Measurements from ENCODE around the gene GALNT11. TPM values are rescaled to one million over a fixed set of nuclear protein-coding genes. Genes with fewer than 3 reads are reported as not detected.

The GALNT11 gene
- total RNA-seq, 1 experiment from 2014 or later = 24.1 TPM

DNA sequence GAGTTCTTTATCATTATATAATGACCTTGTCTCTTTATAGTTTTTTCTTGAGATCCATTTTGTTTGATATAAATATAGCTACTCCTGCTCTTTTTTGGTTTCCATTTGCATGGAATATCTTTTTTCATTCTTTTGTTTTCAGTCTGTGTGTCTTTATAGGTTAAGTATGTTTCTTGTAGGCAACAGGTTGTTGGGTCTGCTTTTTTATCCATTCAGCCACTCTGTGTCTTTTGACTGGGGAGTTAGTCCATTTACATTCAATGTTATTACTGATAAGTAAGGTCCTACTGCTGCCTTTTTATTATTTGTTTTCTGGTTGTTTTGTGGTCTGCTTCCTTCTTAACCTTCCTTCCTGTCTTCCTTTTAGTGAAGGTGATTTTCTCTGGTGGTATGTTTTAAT, 21.1 kb downstream of the GALNT11 start:
- Mint-ChIP-seq H3K27ac (no peak overlapping the region), H3K27me3 (ENCODE audit: low read depth) (no peaks in the 10 kb centered on the region), H3K9me3 (peaks cover 40 to 47% of the 10 kb centered on the region in 2 experiments), H3K36me3 (ENCODE audit: insufficient read depth in 1 of 3, low read depth in 3 of 3) (peaks cover 41 to 55% (median 43%) of the 10 kb centered on the region in 3 experiments), H3K4me1 (peaks cover 24 to 28% of the 10 kb centered on the region in 2 experiments), H3K4me3 (no peak overlapping the region)
- Histone ChIP-seq H2BK15ac (ENCODE audit: low read depth, low read length) (no peak overlapping the region), H3K23ac (ENCODE audit: insufficient read length, low read depth, low read length) (no peak overlapping the region), H2BK120ac (ENCODE audit: low read depth, low read length, poor library complexity, severe bottlenecking) (no peak overlapping the region), H3K79me1 (ENCODE audit: insufficient read depth, low read depth, low read length, poor library complexity, severe bottlenecking) (no peaks in the 10 kb centered on the region), H3K27ac (ENCODE audit: insufficient read length, low read depth, low read length) (no peak overlapping the region), H4K20me1 (ENCODE audit: control insufficient read depth, insufficient read depth, insufficient read length) (no peaks in the 10 kb centered on the region), H3K4me1 (ENCODE audit: insufficient read depth, low read length) (peaks cover 6% of the 10 kb centered on the region; the same call in 1 of the 2 replicates), H3T11ph (ENCODE audit: low read length) (no peak overlapping the region), H3K4me2 (ENCODE audit: insufficient read depth, insufficient read length, low read length) (no peak overlapping the region), H4K5ac (ENCODE audit: insufficient read length, low read depth, low read length) (no peak overlapping the region), H2AFZ (ENCODE audit: low read length) (no peak overlapping the region), H3K79me2 (ENCODE audit: insufficient read depth, low read length) (peaks cover 2% of the 10 kb centered on the region; the same call in 1 of the 2 replicates), H2BK20ac (ENCODE audit: low read depth, low read length, poor library complexity, severe bottlenecking) (no peak overlapping the region), H3K56ac (ENCODE audit: insufficient read length, low read depth, low read length) (no peak overlapping the region), H3K9ac (ENCODE audit: extremely low read depth, insufficient read length, low read length) (no peak overlapping the region), H2BK5ac (ENCODE audit: insufficient read length, low read length) (no peak overlapping the region), H4K91ac (ENCODE audit: insufficient read length, low read depth, low read length) (no peak overlapping the region), H2BK12ac (ENCODE audit: insufficient read length, low read depth, low read length) (no peak overlapping the region), H3K23me2 (ENCODE audit: insufficient read length, low read depth, low read length, poor library complexity, severe bottlenecking) (no peaks in the 10 kb centered on the region), H4K8ac (replicated peaks; ENCODE audit: insufficient read length, low read depth, low read length) (no peak overlapping the region), H3K4ac (ENCODE audit: low read depth, low read length) (no peak overlapping the region), H3K18ac (ENCODE audit: insufficient read length, low read depth, low read length) (no peak overlapping the region), H3K27me3 (ENCODE audit: insufficient read depth, low read length) (no peaks in the 10 kb centered on the region), H3K14ac (ENCODE audit: insufficient read depth, low read length) (no peak overlapping the region), H3K9me3 (ENCODE audit: control insufficient read depth, low read depth, low read length) (no peaks in the 10 kb centered on the region), H2AK5ac (ENCODE audit: insufficient read length, low read length) (no peak overlapping the region)
- TF ChIP-seq, protein P1, sequence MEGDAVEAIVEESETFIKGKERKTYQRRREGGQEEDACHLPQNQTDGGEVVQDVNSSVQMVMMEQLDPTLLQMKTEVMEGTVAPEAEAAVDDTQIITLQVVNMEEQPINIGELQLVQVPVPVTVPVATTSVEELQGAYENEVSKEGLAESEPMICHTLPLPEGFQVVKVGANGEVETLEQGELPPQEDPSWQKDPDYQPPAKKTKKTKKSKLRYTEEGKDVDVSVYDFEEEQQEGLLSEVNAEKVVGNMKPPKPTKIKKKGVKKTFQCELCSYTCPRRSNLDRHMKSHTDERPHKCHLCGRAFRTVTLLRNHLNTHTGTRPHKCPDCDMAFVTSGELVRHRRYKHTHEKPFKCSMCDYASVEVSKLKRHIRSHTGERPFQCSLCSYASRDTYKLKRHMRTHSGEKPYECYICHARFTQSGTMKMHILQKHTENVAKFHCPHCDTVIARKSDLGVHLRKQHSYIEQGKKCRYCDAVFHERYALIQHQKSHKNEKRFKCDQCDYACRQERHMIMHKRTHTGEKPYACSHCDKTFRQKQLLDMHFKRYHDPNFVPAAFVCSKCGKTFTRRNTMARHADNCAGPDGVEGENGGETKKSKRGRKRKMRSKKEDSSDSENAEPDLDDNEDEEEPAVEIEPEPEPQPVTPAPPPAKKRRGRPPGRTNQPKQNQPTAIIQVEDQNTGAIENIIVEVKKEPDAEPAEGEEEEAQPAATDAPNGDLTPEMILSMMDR (conservative IDR thresholded peaks at IDR 0.05) = no peak
- DNase-seq = no peak
